Mammary epithelial cell (primary cell): ENCODE results near the gene TAGLN2.

ENCODE experiments used
- EZH2 ChIP-seq: IDR thresholded peaks from 2 replicates; pipeline ENCODE4 v1.6.1; 2012; ENCODE audit warnings: low read length, inconsistent platforms, borderline replicate concordance
- TF ChIP-seq, protein P1 (sequence below), 2 donors: IDR thresholded peaks in 1 of 2; conservative IDR thresholded peaks in 1 of 2; 2 replicates each; pipeline ENCODE4 v1.5.1; 2011 to 2012; ENCODE audit warnings: inconsistent platforms in 2 of 2, low read length in 2 of 2, mild to moderate bottlenecking in 2 of 2, control low read depth in 1 of 2, low read depth in 1 of 2; ENCODE audit not compliant: insufficient read depth in 1 of 2; ENCODE audit errors: extremely low read depth in 1 of 2

- TF ChIP-seq, protein P1, sequence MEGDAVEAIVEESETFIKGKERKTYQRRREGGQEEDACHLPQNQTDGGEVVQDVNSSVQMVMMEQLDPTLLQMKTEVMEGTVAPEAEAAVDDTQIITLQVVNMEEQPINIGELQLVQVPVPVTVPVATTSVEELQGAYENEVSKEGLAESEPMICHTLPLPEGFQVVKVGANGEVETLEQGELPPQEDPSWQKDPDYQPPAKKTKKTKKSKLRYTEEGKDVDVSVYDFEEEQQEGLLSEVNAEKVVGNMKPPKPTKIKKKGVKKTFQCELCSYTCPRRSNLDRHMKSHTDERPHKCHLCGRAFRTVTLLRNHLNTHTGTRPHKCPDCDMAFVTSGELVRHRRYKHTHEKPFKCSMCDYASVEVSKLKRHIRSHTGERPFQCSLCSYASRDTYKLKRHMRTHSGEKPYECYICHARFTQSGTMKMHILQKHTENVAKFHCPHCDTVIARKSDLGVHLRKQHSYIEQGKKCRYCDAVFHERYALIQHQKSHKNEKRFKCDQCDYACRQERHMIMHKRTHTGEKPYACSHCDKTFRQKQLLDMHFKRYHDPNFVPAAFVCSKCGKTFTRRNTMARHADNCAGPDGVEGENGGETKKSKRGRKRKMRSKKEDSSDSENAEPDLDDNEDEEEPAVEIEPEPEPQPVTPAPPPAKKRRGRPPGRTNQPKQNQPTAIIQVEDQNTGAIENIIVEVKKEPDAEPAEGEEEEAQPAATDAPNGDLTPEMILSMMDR (conservative IDR thresholded peaks at IDR 0.05 in 1 of 2, IDR thresholded peaks at IDR 0.05 in 1 of 2; ENCODE audit: extremely low read depth in 1 of 2, insufficient read depth in 1 of 2, low read depth in 1 of 2, low read length in 2 of 2) = no peak
- no peak for TF ChIP-seq EZH2
These were observed 6.7 kb downstream of the TAGLN2 start for GRCh38 chr1:159918352-159919200.
